BLaER1 treated with 17β-estradiol and CSF1 and Interleukin-3, amounts not matched to agents 10 nM and 100 nM (cell line): ENCODE data around the gene NPW.

Experiments
- H3K27ac ChIP-seq, 11 experiments: shearing (Covaris generic); formaldehyde crosslinking; 2 replicates each; pipeline ENCODE4 v1.8.1; 2022
- H3K27me3 ChIP-seq, 11 experiments: shearing (Covaris generic); formaldehyde crosslinking; 2 replicates each; pipeline ENCODE4 v1.8.1; 2022
- H3K36me3 ChIP-seq, 11 experiments: shearing (Covaris generic); formaldehyde crosslinking; 2 replicates each; pipeline ENCODE4 v1.8.1; 2022
- H3K4me1 ChIP-seq, 10 experiments: shearing (Covaris generic); formaldehyde crosslinking; 2 replicates each; pipeline ENCODE4 v1.8.1; 2022
- H3K4me2 ChIP-seq, 11 experiments: shearing (Covaris generic); formaldehyde crosslinking; 2 replicates each; pipeline ENCODE4 v1.8.1; 2022
- H3K4me3 ChIP-seq, 10 experiments: shearing (Covaris generic); formaldehyde crosslinking; 2 replicates each; pipeline ENCODE4 v1.8.1; 2022
- H3K9ac ChIP-seq, 11 experiments: shearing (Covaris generic); formaldehyde crosslinking; 2 replicates each; pipeline ENCODE4 v1.8.1; 2022
- H3K9me3 ChIP-seq, 11 experiments: shearing (Covaris generic); formaldehyde crosslinking; replicated peaks in 1 of 11; 2 replicates each; pipeline ENCODE4 v1.8.1; 2022
- H4K20me1 ChIP-seq, 11 experiments: shearing (Covaris generic); formaldehyde crosslinking; 2 replicates each; pipeline ENCODE4 v1.8.1; 2022
- Cebpa-rat ChIP-seq, 11 experiments: shearing (Covaris generic); IDR thresholded peaks; 2 replicates each; pipeline ENCODE4 v1.8.1; 2022

The NPW gene

GRCh38 chr16:1997494-1998359 lies 21.9 kb upstream of the NPW start:
- Histone ChIP-seq H3K36me3 (peaks cover 60 to 78% (median 74%) of the 10 kb centered on the region in 11 experiments), H3K27ac (no peak overlapping the region), H3K4me1 (peaks cover 0 to 17% (median 14%) of the 10 kb centered on the region in 10 experiments; a peak in 12 of 20 replicates), H3K4me3 (no peak overlapping the region), H3K9ac (no peak overlapping the region), H3K9me3 (peaks cover 0 to 5% (median 0%) of the 10 kb centered on the region in 11 experiments; a peak in 8 of 22 replicates), H3K27me3 (peaks cover under 1 to 7% (median 5%) of the 10 kb centered on the region in 11 experiments; a peak in 19 of 22 replicates), H4K20me1 (peaks cover 5 to 71% (median 57%) of the 10 kb centered on the region in 11 experiments; a peak in 21 of 22 replicates), H3K4me2 (no peak overlapping the region)
- no peak for TF ChIP-seq Cebpa-rat (IDR thresholded peaks at IDR 0.05)

- TF ChIP-seq Cebpa-rat (IDR thresholded peaks at IDR 0.05): no peak
- no peak overlapping the region for H3K4me3 ChIP-seq
- peaks cover 0 to under 1% (median 0%) of the 10 kb centered on the region in 11 experiments; a peak in 1 of 22 replicates for H3K27me3 ChIP-seq
- no peak overlapping the region for H3K4me2 ChIP-seq
- H3K9me3 ChIP-seq: no peaks in the 10 kb centered on the region
- H3K9ac ChIP-seq: no peak overlapping the region
- peaks cover 1 to 10% (median 9%) of the 10 kb centered on the region in 10 experiments; a peak in 14 of 20 replicates for H3K4me1 ChIP-seq
- no peak overlapping the region for H3K27ac ChIP-seq
- H4K20me1 ChIP-seq: peaks cover 10 to 78% (median 64%) of the 10 kb centered on the region in 11 experiments; a peak in 21 of 22 replicates
- H3K36me3 ChIP-seq: peaks cover 66 to 85% (median 81%) of the 10 kb centered on the region in 11 experiments
Measured at GRCh38 chr16:1998360-1998835, 21.2 kb upstream of the NPW start.

- Histone ChIP-seq H3K27me3 (no peaks in the 10 kb centered on the region), H3K4me1 (peaks cover 4 to 10% (median 9%) of the 10 kb centered on the region in 10 experiments), H3K36me3 (peaks cover 69 to 88% (median 85%) of the 10 kb centered on the region in 11 experiments), H3K9ac (no peak overlapping the region), H3K4me3 (no peak overlapping the region), H3K4me2 (no peak overlapping the region), H3K9me3 (no peaks in the 10 kb centered on the region), H3K27ac (no peak overlapping the region), H4K20me1 (peaks cover 16 to 85% (median 71%) of the 10 kb centered on the region in 11 experiments; a peak in 21 of 22 replicates)
- TF ChIP-seq Cebpa-rat (IDR thresholded peaks at IDR 0.05): no peak
Measured at GRCh38 chr16:1998852-1999801, 20.5 kb upstream of the NPW start.

GRCh38 chr16:1999866-2000514 lies 19.6 kb upstream of the NPW start:
- Histone ChIP-seq H3K27ac (no peak overlapping the region), H4K20me1 (peaks cover 24 to 94% (median 80%) of the 10 kb centered on the region in 11 experiments; a peak in 21 of 22 replicates), H3K4me3 (no peak overlapping the region), H3K36me3 (peaks cover 70 to 95% (median 87%) of the 10 kb centered on the region in 11 experiments), H3K27me3 (no peaks in the 10 kb centered on the region), H3K9ac (no peak overlapping the region; a peak in 1 of 22 replicates), H3K4me2 (no peak overlapping the region), H3K9me3 (no peaks in the 10 kb centered on the region), H3K4me1 (peaks cover 11 to 18% (median 16%) of the 10 kb centered on the region in 10 experiments)
- no peak for TF ChIP-seq Cebpa-rat (IDR thresholded peaks at IDR 0.05)

GRCh38 chr16:2001035-2001434 lies 18.6 kb upstream of the NPW start:
- H3K36me3 ChIP-seq: peaks cover 70 to 94% (median 82%) of the 10 kb centered on the region in 11 experiments
- no peaks in the 10 kb centered on the region for H3K27me3 ChIP-seq
- H3K4me2 ChIP-seq: no peak overlapping the region
- peaks cover 35 to 99% (median 89%) of the 10 kb centered on the region in 11 experiments; a peak in 21 of 22 replicates for H4K20me1 ChIP-seq
- peaks cover 22 to 29% (median 26%) of the 10 kb centered on the region in 10 experiments for H3K4me1 ChIP-seq
- H3K9ac ChIP-seq: 0 out of 22 replicates have a peak overlapping the region, but pooled peaks of 1 of the 11 experiments have one; percentile 18
- H3K9me3 ChIP-seq: no peaks in the 10 kb centered on the region
- no peak overlapping the region for H3K4me3 ChIP-seq
- H3K27ac ChIP-seq: no peak overlapping the region
- no peak for TF ChIP-seq Cebpa-rat (IDR thresholded peaks at IDR 0.05)

- TF ChIP-seq Cebpa-rat (IDR thresholded peaks at IDR 0.05): no peak
- Histone ChIP-seq H3K27ac (no peak overlapping the region), H3K4me2 (no peak overlapping the region), H3K27me3 (no peaks in the 10 kb centered on the region), H3K9me3 (no peaks in the 10 kb centered on the region), H3K4me3 (no peak overlapping the region), H4K20me1 (peaks cover 42 to 100% (median 94%) of the 10 kb centered on the region in 11 experiments; a peak in 21 of 22 replicates), H3K9ac (peak overlapping the region in 2 of 11 experiments; percentile 9 to 18; a peak in 1 of 22 replicates), H3K4me1 (peaks cover 29 to 36% (median 33%) of the 10 kb centered on the region in 10 experiments), H3K36me3 (peaks cover 69 to 92% (median 78%) of the 10 kb centered on the region in 11 experiments)
Measured at GRCh38 chr16:2001456-2002355, 17.9 kb upstream of the NPW start.

- peaks cover 38 to 45% (median 42%) of the 10 kb centered on the region in 10 experiments for H3K4me1 ChIP-seq
- H4K20me1 ChIP-seq: peaks cover 51 to 100% (median 96%) of the 10 kb centered on the region in 11 experiments
- no peaks in the 10 kb centered on the region for H3K27me3 ChIP-seq
- peak overlapping the region in 5 of 11 experiments; percentile 9 to 45 (median 27); a peak in 3 of 22 replicates for H3K9ac ChIP-seq
- no peak overlapping the region for H3K4me2 ChIP-seq
- peaks cover 59 to 92% (median 74%) of the 10 kb centered on the region in 11 experiments for H3K36me3 ChIP-seq
- no peak overlapping the region for H3K4me3 ChIP-seq
- no peaks in the 10 kb centered on the region for H3K9me3 ChIP-seq
- no peak for TF ChIP-seq Cebpa-rat (IDR thresholded peaks at IDR 0.05)
- no peak overlapping the region; a peak in 1 of 22 replicates for H3K27ac ChIP-seq
Measured at GRCh38 chr16:2002406-2003230, 17.0 kb upstream of the NPW start.
